Measurements from ENCODE around the gene DIPK1A. TPM values are rescaled to one million over a fixed set of nuclear protein-coding genes. Genes with fewer than 3 reads are reported as not detected.

DIPK1A gene
- total RNA-seq, 1 experiment from 2014 or later, result 23.6 TPM

- Histone ChIP-seq H3K4me1 (replicated peaks) (no peaks in the 10 kb centered on the region), H3K4me3 (no peak overlapping the region), H3K27ac (no peak overlapping the region), H3K27me3 (replicated peaks) (no peaks in the 10 kb centered on the region), H3K36me3 (no peaks in the 10 kb centered on the region), H3K9me3 (replicated peaks) (no peaks in the 10 kb centered on the region)
- DNase-seq (ENCODE audit: low read depth in 1 of 2, low spot score in 2 of 2), result no peak
Measured at GRCh38 chr1:92853299-92853698, 108.0 kb downstream of the DIPK1A start.

- no peak overlapping the region for H3K4me3 ChIP-seq
- H3K36me3 ChIP-seq, result no peaks in the 10 kb centered on the region
- no peaks in the 10 kb centered on the region for H3K4me1 ChIP-seq (replicated peaks)
- H3K9me3 ChIP-seq (replicated peaks), result no peaks in the 10 kb centered on the region
- DNase-seq (ENCODE audit: low read depth in 1 of 2, low spot score in 2 of 2), result no peak
- H3K27ac ChIP-seq, result no peak overlapping the region
- no peaks in the 10 kb centered on the region for H3K27me3 ChIP-seq (replicated peaks)
Measured at GRCh38 chr1:92851729-92852128, 109.5 kb downstream of the DIPK1A start.

GRCh38 chr1:92850019-92850418 is 111.2 kb downstream of the DIPK1A start:
- no peak for DNase-seq (ENCODE audit: low read depth in 1 of 2, low spot score in 2 of 2)

GRCh38 chr1:92848201-92848600 is 113.1 kb downstream of the DIPK1A start:
- H3K9me3 ChIP-seq (replicated peaks), result no peaks in the 10 kb centered on the region
- no peak for DNase-seq (ENCODE audit: low read depth in 1 of 2, low spot score in 2 of 2)
- H3K27me3 ChIP-seq (replicated peaks), result no peaks in the 10 kb centered on the region
- no peak overlapping the region for H3K27ac ChIP-seq
- H3K4me1 ChIP-seq (replicated peaks), result no peaks in the 10 kb centered on the region
- H3K36me3 ChIP-seq, result peaks cover 12% of the 10 kb centered on the region
- no peak overlapping the region for H3K4me3 ChIP-seq

More at GRCh38 chr1:92850019-92850418, 111.2 kb downstream of the DIPK1A start:
- H3K27ac ChIP-seq, result no peak overlapping the region
- no peak overlapping the region for H3K4me3 ChIP-seq
- H3K27me3 ChIP-seq (replicated peaks), result no peaks in the 10 kb centered on the region
- no peaks in the 10 kb centered on the region for H3K4me1 ChIP-seq (replicated peaks)
- no peaks in the 10 kb centered on the region for H3K9me3 ChIP-seq (replicated peaks)
- H3K36me3 ChIP-seq, result no peaks in the 10 kb centered on the region

GRCh38 chr1:92845908-92846307 is 115.4 kb downstream of the DIPK1A start:
- Histone ChIP-seq H3K27ac (no peak overlapping the region), H3K4me1 (replicated peaks) (no peaks in the 10 kb centered on the region), H3K36me3 (peaks cover 34% of the 10 kb centered on the region), H3K27me3 (replicated peaks) (no peaks in the 10 kb centered on the region), H3K9me3 (replicated peaks) (no peaks in the 10 kb centered on the region), H3K4me3 (no peak overlapping the region)
- DNase-seq (ENCODE audit: low read depth in 1 of 2, low spot score in 2 of 2), result no peak

GRCh38 chr1:92844439-92844838 is 116.8 kb downstream of the DIPK1A start:
- Histone ChIP-seq H3K27me3 (replicated peaks) (no peaks in the 10 kb centered on the region), H3K4me3 (no peak overlapping the region), H3K9me3 (replicated peaks) (no peaks in the 10 kb centered on the region), H3K36me3 (peaks cover 49% of the 10 kb centered on the region), H3K4me1 (replicated peaks) (no peaks in the 10 kb centered on the region), H3K27ac (no peak overlapping the region)
- no peak for DNase-seq (ENCODE audit: low read depth in 1 of 2, low spot score in 2 of 2)

GRCh38 chr1:92843429-92844352 is 117.6 kb downstream of the DIPK1A start:
- Histone ChIP-seq H3K36me3 (peaks cover 56% of the 10 kb centered on the region), H3K27ac (no peak overlapping the region), H3K9me3 (replicated peaks) (no peaks in the 10 kb centered on the region), H3K27me3 (replicated peaks) (no peaks in the 10 kb centered on the region), H3K4me1 (replicated peaks) (no peaks in the 10 kb centered on the region), H3K4me3 (no peak overlapping the region)
- DNase-seq (ENCODE audit: low read depth in 1 of 2, low spot score in 2 of 2), result no peak

GRCh38 chr1:92843046-92843423 is 118.2 kb downstream of the DIPK1A start:
- H3K27me3 ChIP-seq (replicated peaks), result no peaks in the 10 kb centered on the region
- no peak overlapping the region for H3K4me3 ChIP-seq
- H3K9me3 ChIP-seq (replicated peaks), result no peaks in the 10 kb centered on the region
- H3K27ac ChIP-seq, result no peak overlapping the region
- no peak for DNase-seq (ENCODE audit: low read depth in 1 of 2, low spot score in 2 of 2)
- H3K36me3 ChIP-seq, result peaks cover 63% of the 10 kb centered on the region
- no peaks in the 10 kb centered on the region for H3K4me1 ChIP-seq (replicated peaks)

GRCh38 chr1:92842082-92843045 is 118.9 kb downstream of the DIPK1A start:
- Histone ChIP-seq H3K9me3 (replicated peaks) (no peaks in the 10 kb centered on the region), H3K27ac (no peak overlapping the region), H3K4me1 (replicated peaks) (no peaks in the 10 kb centered on the region), H3K36me3 (peaks cover 70% of the 10 kb centered on the region), H3K27me3 (replicated peaks) (no peaks in the 10 kb centered on the region), H3K4me3 (no peak overlapping the region)
- no peak for DNase-seq (ENCODE audit: low read depth in 1 of 2, low spot score in 2 of 2)

GRCh38 chr1:92840600-92840999 is 120.7 kb downstream of the DIPK1A start:
- H3K36me3 ChIP-seq, result peaks cover 87% of the 10 kb centered on the region
- H3K9me3 ChIP-seq (replicated peaks), result no peaks in the 10 kb centered on the region
- H3K4me1 ChIP-seq (replicated peaks), result 0 out of 2 replicates have a peak, but pooled peaks cover 5% of the 10 kb centered on the region
- no peak overlapping the region for H3K4me3 ChIP-seq
- no peak for DNase-seq (ENCODE audit: low read depth in 1 of 2, low spot score in 2 of 2)
- H3K27me3 ChIP-seq (replicated peaks), result no peaks in the 10 kb centered on the region
- no peak overlapping the region for H3K27ac ChIP-seq

- H3K9me3 ChIP-seq (replicated peaks), result no peaks in the 10 kb centered on the region
- no peak for DNase-seq (ENCODE audit: low read depth in 1 of 2, low spot score in 2 of 2)
- no peaks in the 10 kb centered on the region for H3K27me3 ChIP-seq (replicated peaks)
- H3K4me1 ChIP-seq (replicated peaks), result 0 out of 2 replicates have a peak, but pooled peaks cover 5% of the 10 kb centered on the region
- peaks cover 99% of the 10 kb centered on the region for H3K36me3 ChIP-seq
- H3K27ac ChIP-seq, result no peak overlapping the region
- no peak overlapping the region for H3K4me3 ChIP-seq
Measured at GRCh38 chr1:92839442-92839841, 121.8 kb downstream of the DIPK1A start.

GRCh38 chr1:92838519-92838918 is 122.7 kb downstream of the DIPK1A start:
- H3K27ac ChIP-seq, result no peak overlapping the region
- no peak for DNase-seq (ENCODE audit: low read depth in 1 of 2, low spot score in 2 of 2)
- H3K4me3 ChIP-seq, result no peak overlapping the region
- no peaks in the 10 kb centered on the region for H3K27me3 ChIP-seq (replicated peaks)
- H3K36me3 ChIP-seq, result peaks cover 99% of the 10 kb centered on the region
- no peaks in the 10 kb centered on the region for H3K9me3 ChIP-seq (replicated peaks)
- peaks cover 9% of the 10 kb centered on the region for H3K4me1 ChIP-seq (replicated peaks)

GRCh38 chr1:92837062-92837461 is 124.2 kb downstream of the DIPK1A start:
- H3K4me1 ChIP-seq (replicated peaks), result peaks cover 12% of the 10 kb centered on the region
- H3K27me3 ChIP-seq (replicated peaks), result no peaks in the 10 kb centered on the region
- H3K27ac ChIP-seq, result no peak overlapping the region
- H3K9me3 ChIP-seq (replicated peaks), result no peaks in the 10 kb centered on the region
- no peak overlapping the region for H3K4me3 ChIP-seq
- no peak for DNase-seq (ENCODE audit: low read depth in 1 of 2, low spot score in 2 of 2)
- H3K36me3 ChIP-seq, result peaks cover 99% of the 10 kb centered on the region

GRCh38 chr1:92834617-92835016 is 126.6 kb downstream of the DIPK1A start:
- no peak overlapping the region for H3K27ac ChIP-seq
- no peak for DNase-seq (ENCODE audit: low read depth in 1 of 2, low spot score in 2 of 2)
- no peak overlapping the region for H3K4me3 ChIP-seq
- H3K36me3 ChIP-seq, result peaks cover 77% of the 10 kb centered on the region
- H3K27me3 ChIP-seq (replicated peaks), result no peaks in the 10 kb centered on the region
- H3K4me1 ChIP-seq (replicated peaks), result peaks cover 15% of the 10 kb centered on the region
- no peaks in the 10 kb centered on the region for H3K9me3 ChIP-seq (replicated peaks)
